NOMO-1 treated with dmso at 0.1 percent for 144 hours (cell line): Measurements from ENCODE around the gene FMO3.

ENCODE experiments used
- DNase-seq: peaks from one replicate; lab custom pipeline; 2025; ENCODE audit not compliant: unreplicated experiment; lab: John Stamatoyannopoulos, UW

Gene FMO3

DNA sequence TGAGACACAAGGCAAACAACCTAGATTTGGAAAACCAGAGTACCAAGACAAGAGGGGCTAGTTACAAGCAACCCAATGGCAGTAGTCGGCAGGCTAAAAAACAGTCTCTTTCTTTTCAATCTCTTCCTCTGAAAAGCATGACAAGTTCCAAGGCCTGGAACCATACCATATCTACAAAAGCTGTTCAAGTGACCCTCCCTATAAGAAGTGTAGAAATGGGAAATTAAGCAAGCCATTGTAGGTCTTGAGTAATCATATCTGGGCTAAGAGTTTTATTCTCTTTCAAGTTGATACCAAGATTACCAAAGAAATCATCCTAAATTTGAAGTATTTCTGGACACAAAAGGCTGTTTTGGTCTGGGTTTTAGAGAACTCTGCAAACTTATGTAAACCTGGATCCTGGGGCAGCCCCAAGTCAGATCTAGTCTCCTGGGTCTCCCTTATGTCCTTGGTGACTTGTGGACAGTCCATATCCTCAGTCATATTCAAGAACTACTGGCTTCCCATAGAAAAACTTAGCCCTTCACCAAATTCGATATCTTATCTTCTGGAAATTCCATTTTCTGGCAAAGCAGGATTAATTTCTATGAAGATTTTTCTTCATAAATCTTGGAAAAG lies 24.7 kb downstream of the FMO3 start:
- no peak for DNase-seq

DNA sequence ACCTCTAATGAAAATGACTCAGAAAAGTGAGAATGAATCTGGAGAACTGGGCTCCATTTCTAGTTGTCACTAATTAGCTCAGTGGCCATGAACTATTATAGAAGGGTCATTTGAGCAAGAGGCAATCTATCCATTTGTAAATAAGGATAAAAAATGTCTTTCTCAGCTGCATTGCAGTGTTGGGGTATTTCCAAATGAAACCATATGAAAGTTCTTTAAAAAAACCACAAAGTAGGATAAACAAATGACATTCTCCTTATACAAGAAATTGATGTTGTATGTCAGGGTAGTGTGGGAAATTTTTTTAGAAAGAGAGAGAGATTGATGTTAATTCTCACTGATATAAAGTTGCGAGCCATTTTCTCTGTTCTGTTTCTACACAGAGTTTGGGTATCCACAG lies 26.0 kb downstream of the FMO3 start:
- DNase-seq, result no peak

DNA sequence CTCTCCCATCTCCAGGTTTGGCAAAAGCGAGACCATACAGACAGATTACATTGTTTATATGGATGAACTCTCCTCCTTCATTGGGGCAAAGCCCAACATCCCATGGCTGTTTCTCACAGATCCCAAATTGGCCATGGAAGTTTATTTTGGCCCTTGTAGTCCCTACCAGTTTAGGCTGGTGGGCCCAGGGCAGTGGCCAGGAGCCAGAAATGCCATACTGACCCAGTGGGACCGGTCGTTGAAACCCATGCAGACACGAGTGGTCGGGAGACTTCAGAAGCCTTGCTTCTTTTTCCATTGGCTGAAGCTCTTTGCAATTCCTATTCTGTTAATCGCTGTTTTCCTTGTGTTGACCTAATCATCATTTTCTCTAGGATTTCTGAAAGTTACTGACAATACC lies 26.4 kb downstream of the FMO3 start:
- no peak for DNase-seq

DNA sequence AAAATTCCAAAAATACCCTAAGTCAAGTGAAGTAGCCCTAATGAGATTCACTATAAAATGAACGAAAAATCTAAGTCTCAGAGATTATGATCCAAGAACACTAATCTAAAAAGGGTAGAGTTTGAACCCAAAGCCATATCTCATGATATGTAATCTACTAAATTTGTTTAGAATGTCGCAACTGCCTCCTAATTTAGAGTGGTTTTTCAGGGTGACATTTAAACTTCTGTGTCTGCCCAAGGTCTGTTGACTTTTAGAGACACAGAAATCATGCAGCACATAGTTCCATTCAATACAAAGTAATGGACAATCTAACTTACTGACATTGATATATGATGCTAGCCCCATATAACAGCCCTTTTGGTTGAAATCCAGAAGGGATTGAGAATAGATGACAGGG lies 28.9 kb downstream of the FMO3 start:
- no peak for DNase-seq

DNA sequence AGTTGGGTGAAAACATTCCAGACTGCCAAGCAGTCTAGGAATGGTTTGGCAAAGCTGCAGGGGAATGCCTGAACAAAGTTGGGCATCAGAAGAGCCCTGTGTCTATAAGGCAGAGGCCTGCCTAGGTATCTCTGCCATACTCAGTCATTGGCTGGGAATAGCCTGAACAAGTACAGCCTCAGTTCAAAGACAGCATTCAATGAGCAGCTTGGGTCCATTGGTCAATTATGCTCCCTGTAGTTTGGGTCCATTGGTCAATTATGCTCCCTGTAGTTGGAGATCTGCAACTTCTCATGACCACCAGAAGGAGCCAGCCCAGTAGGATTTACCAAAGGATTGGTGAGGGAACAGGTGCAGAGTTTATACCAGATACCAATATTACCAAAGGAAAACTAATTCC lies 31.6 kb downstream of the FMO3 start:
- DNase-seq, result no peak

DNA sequence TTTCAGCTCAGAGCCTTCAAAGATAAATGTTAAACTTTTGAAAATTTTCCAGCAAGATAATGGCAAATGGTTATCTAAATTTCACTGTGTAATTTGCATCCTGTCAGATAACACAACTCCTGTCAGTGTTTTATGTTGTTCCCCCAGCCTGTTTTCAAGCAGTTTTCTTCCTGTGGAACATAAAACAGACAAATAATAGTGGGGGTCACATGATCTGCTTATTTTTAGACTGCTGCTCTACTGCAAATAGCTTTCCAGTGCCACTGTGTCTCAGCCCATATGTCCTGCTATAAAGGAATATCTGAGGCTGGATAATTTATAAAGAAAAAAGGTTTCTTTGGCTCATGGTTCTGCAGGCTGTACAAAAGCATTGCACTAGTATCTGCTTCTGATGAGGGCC lies 32.2 kb downstream of the FMO3 start:
- DNase-seq, result no peak

DNA sequence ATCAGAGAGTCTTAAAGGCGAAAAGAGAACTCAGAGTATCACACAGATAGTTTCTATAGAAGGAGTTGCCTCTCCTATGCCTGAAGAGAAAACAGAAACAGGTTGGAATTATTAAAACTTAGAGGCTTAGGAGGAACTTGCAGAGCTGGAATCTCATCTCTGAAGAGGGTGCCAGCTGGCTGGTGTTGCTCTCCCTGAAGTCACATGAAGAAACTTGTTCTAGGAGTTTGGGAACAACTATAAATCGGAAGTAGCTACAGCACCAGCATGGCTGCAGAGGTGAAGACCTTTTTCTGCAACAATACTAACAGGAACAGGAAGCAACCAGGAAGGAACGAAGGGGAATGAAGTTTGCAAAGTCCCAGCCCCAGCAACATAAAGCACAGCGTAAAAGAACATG lies 35.8 kb downstream of the FMO3 start:
- no peak for DNase-seq

DNA sequence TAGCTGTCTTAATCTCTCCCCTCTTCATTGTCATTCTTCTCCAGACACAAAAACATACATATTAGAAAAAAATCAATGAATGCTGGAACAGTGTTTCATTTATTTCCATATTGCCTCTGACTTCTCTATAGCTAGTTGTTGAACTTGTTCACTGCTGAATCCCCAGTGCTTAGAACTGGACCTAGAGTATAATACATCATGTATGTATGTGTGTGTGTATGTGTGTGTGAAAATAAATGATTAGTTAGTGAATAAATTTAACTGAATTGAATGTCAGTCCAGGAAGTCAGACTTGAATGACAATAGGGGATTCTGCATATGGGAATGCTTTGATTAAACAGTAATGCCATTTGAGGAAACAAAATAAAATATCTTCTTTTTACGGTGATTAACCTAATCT lies 36.4 kb downstream of the FMO3 start:
- DNase-seq, result no peak

DNA sequence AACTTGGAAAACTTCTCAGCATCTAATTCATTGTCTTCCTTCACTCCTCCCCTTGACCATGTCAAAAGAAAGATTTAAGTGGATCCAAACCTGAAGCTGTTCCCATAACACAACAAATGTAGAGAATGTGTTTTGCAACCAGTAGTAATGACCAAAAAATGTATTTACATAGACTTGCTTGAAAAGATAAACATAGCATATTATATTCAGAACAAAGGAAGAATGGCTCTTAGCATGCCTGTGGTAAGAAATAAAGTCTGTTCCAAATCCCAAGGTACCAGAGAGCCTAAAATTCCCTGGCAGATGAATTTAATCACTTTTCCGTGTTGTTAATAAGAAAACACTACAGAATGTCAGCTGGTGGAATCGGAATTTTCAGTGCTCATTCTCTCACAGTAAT lies 36.8 kb downstream of the FMO3 start:
- DNase-seq, result no peak

DNA sequence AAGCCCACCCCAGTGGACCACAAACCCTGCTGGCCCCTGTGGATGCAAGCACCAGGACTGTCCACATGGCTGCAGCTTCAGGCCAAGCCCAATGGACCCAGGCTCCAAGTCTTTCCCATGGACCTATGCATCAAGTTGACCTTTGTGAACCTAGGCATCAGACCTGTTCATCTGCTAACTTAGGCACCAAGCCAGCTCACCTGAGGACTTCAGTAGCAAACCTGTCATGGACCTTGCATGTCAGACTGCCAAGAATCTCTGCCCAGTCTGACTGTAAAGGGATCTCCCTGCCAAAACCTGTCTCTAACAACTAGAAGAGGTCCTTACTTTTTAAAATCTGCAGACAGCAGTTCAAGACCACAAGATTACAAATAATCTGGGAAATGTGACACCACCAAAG lies 37.8 kb downstream of the FMO3 start:
- no peak for DNase-seq

DNA sequence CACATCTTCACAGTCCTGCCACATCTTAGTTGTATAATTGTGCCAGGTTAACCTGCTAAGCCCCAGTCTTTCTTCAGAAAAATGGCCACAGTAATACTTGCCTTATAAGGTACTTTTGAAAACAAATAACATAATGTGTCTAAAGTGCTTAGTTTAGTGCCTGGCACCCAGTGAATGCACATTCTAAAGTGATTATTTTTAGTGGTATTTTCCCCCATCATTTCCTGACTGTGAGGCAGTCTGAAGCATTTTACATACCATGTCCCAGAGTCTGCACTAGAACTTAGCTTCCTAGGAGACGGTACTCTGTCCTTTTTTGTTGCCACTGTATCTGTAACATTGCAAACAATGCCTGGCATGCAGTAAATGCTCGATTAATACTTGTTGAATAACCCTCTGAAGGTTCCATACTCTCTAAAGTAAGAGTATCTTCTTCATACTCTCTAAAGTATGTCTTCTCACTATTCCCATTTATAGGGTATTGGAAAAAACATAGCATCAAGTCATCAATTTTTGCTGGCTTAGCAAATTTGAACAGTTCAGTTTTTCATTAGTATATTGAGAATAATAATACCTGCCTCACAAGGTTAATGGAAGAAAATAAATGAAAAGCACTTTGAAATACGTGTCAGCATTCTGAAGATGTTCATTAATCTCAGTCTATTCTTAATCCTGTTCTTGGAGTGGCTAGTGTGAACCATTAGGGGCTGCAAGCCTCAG lies 43.7 kb downstream of the FMO3 start:
- DNase-seq, result no peak

DNA sequence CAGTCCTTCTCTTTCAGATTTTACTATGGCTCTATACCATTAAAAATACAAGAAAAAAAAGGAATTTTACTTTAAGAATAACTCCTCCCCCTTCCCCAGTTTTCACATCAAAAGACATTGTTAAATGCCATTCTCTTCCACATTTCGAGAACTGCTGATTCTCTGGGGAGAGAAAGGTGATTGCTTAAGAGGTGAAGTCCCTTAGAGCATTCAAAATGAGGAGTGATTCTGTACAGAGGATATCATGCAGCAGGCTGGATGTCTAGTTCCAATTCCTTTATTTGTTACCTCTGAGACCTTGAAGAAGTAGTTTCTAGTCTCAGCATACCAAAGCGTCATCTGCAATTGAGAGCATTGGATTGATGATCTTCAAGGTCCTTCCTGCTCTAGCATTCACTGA lies 46.9 kb downstream of the FMO3 start:
- DNase-seq, result no peak

DNA sequence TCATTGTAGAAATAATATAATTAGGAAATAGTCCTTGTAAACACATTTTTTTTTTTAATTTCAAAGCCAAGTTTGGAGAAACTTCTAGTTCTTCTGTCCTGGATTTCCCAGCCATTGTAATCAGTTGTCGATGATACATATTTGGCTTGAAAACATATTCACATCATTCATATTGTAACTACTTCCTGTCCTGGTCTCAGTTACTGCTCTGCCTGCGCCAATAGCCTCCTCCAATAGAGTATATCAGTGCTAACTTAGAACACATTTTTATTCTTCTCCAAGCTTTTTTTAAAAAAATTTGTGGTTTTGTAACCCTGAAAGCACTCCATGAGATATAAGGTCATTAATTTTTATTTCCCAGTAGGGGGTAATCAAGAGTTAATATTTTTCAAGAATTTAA lies 48.3 kb downstream of the FMO3 start:
- DNase-seq, result no peak

DNA sequence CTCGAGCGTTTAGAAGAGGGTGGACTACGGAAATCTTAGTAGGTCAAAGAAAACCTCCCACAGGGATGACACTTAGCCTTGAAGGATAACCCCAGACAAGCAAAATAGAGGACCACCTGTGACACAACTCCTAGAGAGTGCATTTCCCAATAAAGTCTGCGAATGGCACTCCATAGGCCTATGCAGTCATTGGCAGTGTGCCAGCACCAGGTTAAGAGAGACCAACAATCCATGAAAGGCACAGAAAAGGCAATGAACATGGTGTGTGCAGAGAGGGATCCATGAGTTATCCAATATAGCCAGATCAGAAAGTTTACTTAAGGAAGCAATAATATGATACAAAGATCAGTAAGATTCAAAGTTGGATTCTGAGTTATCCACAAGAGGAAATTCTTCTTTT lies 49.2 kb downstream of the FMO3 start:
- no peak for DNase-seq

DNA sequence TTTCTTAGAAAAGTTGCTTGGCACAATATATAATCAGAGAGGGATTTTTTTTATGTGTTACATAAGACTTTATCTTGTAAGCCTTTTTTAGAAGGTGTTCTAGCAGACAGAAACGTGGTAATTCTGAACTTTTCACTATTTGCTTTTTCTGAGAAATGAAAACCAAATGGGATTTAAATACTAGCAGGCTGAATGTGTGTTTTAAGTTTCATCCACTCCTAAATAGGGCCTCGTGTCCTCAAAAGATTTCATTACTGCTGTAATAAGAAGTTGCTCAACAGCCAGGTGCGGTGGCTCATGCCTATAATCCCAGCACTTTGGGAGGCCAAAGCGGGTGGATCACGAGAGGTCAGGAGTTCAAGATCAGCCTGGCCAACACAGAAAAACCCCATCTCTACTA lies 49.7 kb downstream of the FMO3 start:
- DNase-seq, result no peak

DNA sequence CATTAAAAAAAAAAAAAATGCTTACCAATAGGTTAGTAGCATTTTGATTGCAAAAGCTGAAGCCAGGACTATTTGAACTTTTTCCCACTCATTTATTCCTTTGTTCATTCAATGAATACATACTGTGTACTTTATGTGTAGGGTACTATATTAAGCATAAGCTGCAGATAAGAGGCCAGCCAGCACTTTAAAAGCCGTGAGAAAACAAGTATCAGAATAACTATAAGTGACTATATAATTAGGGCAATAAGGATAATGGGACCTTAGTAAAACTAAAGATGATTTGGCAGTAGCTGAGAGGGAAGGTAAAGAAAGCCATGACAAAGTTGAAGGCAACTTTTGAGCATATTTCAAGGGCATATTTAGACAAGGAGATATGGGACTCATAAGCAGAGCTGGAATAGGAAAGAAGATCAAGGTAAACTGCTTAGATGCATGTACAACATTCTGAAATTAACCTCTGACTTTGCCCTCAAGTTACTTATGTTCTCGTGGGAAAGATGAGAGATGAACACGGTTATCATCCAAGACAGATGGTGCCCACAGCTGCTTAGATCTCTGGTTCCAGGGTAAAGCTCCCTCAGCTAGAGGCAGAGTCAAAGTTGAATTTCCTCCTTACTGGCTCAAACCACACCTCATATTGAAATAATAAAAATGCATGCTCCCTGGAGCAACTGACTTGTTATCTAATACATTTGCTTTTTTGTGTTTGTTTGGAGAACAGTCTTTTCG lies 50.4 kb downstream of the FMO3 start:
- DNase-seq, result no peak

DNA sequence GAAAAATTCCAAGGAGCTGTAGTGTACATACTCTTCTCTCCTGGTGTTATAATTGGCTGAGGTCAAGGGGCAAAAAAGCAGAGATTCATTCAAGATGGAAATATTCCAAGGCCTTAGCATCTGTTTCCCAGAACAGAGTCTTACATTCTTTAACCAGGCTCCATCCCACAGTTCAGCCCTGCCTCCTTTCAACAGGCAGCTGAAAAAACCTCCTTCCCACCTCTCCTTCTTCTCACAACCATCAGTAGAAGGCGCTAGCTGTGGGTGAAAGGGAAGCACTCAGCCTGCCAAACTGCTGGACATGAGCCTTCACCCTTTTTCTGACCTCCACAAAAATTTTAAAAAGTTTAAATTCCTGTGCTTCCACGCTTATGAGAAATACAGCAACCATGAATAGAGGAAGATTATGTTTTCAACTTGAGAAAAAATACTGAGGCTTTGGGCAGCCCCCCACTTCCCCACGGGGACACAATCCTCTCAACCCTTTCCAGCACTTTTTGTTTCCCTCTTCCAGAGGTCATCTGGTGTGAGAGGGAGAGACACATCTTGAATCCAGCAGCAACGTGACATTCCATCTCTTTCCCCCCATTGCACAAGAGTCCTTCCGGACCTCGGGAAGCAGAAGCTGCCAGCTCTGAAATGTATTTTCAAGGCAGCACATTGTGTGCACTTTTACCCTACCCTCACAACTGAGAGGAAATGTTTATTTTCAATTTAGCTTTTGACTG lies 51.1 kb downstream of the FMO3 start:
- DNase-seq, result no peak

DNA sequence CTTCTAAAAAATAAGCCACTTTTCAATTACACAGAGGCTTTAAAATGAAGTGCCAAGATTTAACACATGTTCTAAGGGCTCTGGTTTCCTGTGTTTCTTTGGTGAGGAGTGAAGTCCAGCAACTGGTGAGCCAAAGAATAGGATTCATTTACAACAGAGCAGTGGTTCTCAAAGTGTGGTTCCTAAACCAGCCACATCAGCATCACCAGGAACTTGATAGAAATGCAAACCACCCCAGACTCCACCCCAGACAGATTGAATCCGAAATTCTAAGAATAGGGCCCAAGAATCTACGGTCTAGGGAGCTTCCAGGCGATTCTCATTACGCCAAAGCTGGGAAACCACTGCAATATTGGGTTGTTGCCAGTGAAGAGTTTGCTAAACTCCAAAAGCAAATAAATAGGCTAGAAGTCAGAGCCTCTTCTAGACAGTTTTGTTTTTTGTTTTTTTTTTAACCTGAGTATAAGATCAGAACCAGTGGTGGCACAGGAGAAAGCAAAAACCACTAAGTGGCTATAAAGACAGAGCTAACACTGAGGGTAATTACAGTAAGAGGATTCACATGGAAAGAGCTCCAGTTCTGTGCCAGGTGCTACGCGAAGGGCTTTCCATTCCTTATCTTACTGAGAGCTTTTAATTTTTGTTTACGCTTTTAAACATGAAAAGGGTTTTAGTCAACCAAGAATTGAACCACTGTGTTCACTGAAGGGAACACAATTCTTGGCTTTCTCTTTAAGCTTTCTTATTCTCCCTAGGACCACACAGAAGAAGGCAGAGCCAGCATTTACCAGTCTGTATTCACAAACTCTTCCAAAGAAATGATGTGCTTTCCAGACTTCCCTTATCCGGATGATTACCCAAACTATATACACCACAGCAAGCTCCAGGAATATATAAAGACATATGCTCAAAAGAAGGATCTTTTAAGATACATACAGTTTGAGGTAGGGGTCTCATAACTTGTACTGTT lies 52.0 kb downstream of the FMO3 start:
- DNase-seq, result no peak

DNA sequence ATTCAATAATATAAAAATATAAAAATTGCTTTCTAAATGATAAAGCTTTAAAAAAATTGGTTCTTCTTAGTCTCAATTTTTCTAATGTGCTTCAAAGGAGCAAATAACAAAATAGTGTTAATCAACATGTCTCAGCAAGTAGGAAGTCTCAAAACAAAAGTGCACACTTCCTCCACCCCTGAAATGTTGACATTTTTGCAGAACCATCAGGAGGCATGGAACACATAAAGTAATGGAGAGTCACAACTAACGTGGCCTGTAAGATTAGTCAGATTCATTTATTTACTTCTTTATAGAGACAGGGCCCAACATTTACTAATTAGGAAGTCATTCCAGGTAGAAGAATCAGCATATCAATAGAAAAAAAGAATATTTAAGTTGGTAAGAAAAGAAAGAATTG lies 59.5 kb downstream of the FMO3 start:
- no peak for DNase-seq

DNA sequence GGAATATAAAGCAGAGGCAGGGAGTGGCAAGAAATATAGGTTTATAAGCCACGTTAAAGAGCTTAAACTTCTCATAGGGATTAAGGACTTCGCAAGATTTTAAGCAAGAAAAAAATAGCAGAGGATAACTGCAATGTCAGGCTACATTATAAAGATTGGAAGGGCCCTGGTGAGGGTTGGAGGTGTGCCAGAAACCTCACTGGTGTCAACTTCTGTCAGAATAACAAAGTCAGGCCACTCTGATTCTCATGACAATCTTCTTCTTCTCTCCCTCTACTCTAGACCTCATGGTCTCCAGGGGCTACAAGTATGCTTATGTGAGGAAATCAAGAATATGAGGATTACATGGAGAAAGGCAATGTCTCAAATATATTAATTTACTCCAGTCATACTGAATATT lies 61.8 kb downstream of the FMO3 start:
- DNase-seq, result no peak

DNA sequence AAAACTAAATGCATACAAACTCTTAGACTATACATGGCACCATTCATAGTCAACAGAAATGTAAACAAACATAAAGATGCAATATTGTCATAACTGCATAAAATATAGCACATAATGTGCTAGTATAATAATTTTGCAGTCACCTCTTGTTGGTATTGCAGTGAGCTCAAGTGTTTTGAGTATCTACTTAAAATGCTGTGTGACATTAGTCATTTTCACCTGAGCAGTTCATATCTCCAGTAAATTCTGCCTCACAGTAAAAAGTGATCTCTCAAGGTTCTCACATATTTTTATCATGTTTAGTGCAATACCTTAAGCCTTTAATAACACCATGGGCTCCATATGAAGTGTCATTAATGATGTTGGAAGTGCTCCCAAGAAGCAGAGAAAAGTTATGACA lies 64.8 kb downstream of the FMO3 start:
- DNase-seq, result no peak
